Fibroblast of upper back skin (primary cell): ENCODE measurements around the gene CFAP206.
"Not testable (repeated sequence)": the region's sequence is repeated elsewhere in the genome, so short reads cannot be mapped to it uniquely, and the experiment has no call there.

Experiments
- DNase-seq: peaks from one replicate; pipeline ENCODE4 v3.0.0-alpha.2; 2013

CFAP206 gene

DNA sequence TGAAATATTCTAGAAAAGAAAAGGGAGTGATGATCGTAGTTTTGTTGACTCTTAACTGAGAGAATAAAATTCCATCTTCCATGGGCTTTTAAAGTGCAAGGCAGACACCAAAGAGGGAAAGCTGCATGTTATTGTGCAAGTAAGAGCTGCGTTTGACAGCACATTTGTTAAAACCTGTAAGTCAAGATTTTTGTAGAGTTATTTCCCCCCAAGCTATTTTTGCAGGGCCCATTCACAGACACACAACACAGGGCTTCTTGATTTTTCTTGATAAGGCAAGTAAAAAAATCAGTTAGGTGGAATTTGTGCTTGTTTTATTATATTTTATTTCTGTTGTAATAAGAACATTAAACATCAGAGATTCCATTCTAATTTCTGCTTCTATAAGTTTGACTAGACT lies 13.8 kb downstream of the CFAP206 start:
- no peak for DNase-seq

- DNase-seq = no peak
Measured at GRCh38 chr6:87426789-87427188, 19.0 kb downstream of the CFAP206 start.

- DNase-seq = no peak
Measured at GRCh38 chr6:87430499-87430898, 22.7 kb downstream of the CFAP206 start.

DNA sequence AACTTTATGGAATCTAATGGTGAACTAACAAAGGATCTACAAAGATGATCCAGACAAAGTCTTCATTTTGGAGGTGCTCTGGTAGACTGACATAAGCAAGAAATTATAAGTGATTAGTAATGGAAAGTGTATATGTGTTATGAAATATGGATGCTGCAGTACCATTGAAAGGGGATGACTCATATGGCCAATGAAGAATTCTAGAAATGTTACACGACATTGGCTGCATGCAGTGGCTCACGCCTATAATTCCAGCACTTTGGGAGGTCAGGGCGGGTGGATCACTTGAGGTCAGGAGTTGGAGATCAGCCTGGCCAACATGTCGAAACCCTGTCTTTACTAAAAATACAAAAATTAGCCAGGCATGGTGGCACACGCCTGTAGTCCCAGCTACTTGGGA lies 23.5 kb downstream of the CFAP206 start:
- DNase-seq = peak; percentile 11

DNA sequence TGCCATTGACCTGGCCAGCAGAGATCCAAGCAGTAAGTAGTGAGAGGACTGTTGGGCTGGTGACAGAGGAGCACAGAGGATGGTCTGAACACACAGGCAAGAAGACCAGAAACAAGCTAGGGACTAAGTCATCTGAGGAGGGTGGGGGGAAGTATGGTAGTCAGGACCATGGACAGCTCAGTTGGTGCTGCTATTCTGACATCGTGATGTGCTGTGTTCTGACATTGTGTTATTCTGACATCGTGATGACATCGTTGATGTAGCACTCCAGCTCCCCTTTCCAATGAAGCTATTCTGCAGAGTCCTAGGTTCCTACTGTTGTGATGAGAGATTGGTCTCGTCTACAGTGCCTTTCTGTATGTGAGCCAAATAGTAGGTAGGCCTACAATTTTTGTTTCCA lies 28.7 kb downstream of the CFAP206 start:
- DNase-seq = peak; percentile 69

DNA sequence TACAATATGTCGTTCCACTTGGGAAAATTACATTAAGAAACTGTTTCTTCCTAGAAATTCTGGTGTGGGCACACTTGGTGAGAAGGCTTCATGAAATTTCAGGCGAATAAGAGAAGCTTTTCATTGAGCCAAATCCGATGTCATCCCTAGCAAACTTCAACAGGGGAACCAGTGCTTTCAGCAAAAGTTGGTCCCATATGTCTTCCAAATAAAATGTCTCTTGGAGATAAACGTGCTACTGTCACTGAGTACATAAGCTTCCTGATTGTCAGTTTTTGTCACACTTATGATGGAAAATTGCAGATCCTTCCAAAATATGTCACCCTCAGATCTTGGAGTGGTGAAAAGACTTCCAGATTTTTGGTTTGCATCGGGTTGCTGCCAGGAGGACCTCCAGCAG lies 33.9 kb downstream of the CFAP206 start:
- DNase-seq = no peak

DNA sequence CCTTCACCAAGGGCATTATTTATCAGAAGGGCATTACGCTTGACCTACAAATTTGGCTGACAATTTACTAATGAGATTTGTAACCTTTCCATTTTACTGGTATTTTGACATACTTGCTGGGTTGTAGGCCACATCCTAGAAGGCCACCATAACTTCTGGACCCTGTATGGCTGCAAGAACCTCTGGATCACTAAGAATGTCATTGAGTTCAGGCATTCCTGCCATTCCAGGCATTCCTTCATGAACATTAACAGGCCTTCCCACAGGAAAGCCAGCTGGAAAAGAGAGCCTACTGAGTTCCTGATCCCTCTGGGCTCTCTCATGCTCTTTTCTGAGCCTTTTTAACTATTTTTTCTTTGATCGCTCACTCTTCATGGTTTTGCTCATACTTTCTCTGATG lies 36.6 kb downstream of the CFAP206 start:
- peak; percentile 5 for DNase-seq

DNA sequence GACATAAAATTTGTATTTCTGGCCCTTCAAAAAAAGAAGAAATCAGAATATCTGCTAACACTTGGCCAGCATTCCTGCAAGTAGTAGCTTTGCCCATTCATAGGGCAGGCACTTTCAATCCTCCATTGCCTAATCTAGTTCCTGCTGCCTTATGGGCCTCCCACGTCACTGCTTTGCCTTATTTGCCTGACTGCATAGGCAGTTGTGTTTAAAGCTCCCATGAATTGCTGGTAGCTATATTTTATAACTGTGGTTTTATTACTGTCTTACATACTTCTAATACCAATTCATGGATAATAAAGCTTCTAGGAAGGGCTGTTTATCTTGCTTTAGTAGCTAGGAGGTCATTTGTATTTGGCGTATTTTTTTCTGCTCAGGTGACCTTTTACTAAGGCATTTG lies 57.3 kb downstream of the CFAP206 start:
- no peak for DNase-seq

- peak; percentile 74 for DNase-seq
Measured at GRCh38 chr6:87472525-87473418, 65.0 kb downstream of the CFAP206 start, which contains the start of gene SLC35A1. Gene SLC35A1 (plus strand): TSS chr6:87472974. CDS start chr6:87473004, 30 bp downstream.

GRCh38 chr6:87473419-87473903 lies 65.7 kb downstream of the CFAP206 start:
- DNase-seq = peak; percentile 38

GRCh38 chr6:87481931-87482330 lies 74.2 kb downstream of the CFAP206 start:
- DNase-seq = no peak

DNA sequence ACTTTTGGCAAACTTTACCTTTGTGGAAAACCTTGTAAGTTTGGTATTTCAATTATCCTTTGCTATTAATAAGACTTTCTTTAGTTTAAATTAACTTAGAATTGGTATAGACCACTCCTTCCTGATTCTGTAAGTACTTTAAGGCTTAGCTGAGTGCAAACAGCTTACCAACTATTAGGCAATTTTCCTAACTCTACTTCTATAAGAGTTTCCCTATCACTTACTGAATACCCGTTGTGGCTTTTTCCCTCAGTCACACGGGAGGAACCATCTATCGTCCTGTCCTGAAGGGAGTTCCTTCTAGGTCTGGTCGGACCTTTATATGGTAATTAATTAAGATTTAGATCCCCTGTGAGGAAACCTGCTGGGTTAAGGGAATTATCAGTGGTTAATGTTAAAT lies 74.6 kb downstream of the CFAP206 start:
- no peak for DNase-seq

DNA sequence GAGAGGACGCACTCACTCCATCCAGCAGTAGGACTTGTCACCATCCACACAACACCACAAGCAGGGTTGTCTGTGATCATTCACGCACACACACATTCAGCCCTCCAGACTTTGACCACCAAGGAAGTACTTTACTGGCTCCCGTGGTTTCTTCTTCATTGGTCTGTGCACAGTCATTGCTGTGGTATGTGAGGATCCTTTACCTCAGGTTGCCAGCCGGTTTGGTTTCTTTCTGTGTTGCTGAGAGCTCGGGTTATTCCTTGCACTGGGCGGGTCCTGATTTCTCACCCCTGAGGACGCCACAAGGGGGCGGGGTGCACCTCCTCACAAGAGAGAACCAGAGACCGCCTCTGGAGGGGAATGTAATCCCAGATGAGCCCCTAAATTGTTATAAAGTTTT lies 76.2 kb downstream of the CFAP206 start:
- DNase-seq = peak; percentile 73

GRCh38 chr6:87484491-87484890 lies 76.7 kb downstream of the CFAP206 start:
- DNase-seq = no peak

DNA sequence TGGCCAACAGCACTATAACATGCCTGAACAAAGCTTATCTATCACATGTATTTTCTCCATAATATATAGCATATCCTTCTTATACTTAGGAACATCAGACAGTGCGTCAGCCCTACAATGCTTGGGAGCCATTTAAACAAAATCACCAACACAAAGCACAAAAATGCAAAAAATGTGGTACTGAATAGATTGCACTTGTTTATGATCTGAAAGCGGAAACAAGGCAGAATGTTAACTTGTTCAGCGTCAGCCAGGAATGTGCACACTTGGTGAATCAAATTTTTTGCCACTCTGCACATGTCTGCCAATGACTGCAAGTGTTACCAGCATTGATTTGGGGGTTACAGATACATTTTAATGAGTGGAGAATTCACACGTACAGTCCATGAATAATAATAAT lies 79.8 kb downstream of the CFAP206 start:
- no peak for DNase-seq

- not testable (repeated sequence) for DNase-seq
Measured at GRCh38 chr6:87489326-87489725, 81.6 kb downstream of the CFAP206 start.

DNA sequence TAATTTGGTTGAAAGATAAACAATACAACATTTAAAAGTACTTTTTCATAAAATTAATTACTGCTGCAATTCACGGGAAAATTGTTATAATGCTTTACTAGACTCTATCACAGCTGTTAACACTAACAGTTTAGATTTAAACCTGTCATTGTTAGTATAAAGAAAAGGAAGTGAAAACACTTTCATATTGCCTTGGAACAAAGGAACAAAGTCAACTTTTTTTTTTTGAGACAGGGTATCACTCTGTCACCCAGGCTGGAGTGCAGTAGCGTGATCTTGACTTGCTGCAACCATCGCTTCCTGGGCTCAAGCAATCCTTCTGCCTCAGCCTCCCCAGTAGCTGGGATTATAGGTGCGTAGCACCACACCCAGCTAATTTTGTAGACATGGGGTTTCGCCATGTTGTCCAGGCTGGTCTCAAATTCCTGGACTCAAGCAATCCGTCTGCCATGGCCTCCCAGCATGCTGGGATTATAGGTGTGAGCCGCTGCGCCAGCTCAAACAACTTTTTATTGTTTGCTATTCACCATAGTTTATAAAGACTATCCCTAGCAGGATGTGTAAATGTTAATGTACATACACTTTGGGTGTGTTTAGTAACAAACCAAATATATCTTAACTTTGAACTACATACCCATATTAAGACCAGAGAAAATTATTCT lies 87.1 kb downstream of the CFAP206 start:
- no peak for DNase-seq

GRCh38 chr6:87498048-87498447 lies 90.3 kb downstream of the CFAP206 start:
- no peak for DNase-seq

- no peak for DNase-seq
Measured at GRCh38 chr6:87501809-87502572, 94.2 kb downstream of the CFAP206 start.

DNA sequence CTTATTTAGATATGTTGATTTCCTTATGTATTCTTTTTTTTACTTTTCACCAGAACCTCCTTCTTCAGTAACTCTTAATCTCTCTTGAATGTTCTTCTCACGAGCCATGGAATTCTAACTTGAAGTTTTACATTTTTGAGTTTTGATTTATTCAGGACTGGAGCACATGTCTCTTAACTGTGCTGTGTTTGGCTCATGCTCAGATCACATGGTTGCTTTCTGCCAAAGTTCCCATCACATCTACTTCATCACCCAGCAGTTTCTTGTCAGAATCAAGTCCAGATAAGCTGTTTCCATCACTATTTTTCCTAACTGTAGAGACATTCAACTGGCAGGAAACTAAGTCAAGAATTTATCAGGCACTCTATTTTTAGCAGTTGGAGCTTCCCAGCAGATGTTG lies 96.7 kb downstream of the CFAP206 start:
- DNase-seq = peak; percentile 20
